GM19239 (cell line): Measurements from ENCODE around the gene TANGO2.
"Not testable (repeated sequence)": the region's sequence is repeated elsewhere in the genome, so short reads cannot be mapped to it uniquely, and the experiment has no call there.

Source experiments
- DNase-seq: peaks from one replicate; pipeline ENCODE4 v3.0.0; 2011; ENCODE audit warnings: low spot score; ENCODE audit not compliant: insufficient read length
- FAIRE-seq: peaks from 2 replicates; lab custom pipeline; 2011; peaks lifted over from hg19 to GRCh38; lab: Jason Lieb, UNC

TANGO2 gene

GRCh38 chr22:20060700-20061480 lies 40.0 kb downstream of the TANGO2 start:
- FAIRE-seq (no peak), DNase-seq (no peak)

GRCh38 chr22:20061481-20061861 lies 40.6 kb downstream of the TANGO2 start:
- DNase-seq (no peak), FAIRE-seq (no peak)

GRCh38 chr22:20062043-20062765 lies 41.3 kb downstream of the TANGO2 start:
- no peak for FAIRE-seq
- no peak for DNase-seq

GRCh38 chr22:20062766-20063083 lies 41.8 kb downstream of the TANGO2 start:
- DNase-seq (no peak), FAIRE-seq (no peak)

DNA sequence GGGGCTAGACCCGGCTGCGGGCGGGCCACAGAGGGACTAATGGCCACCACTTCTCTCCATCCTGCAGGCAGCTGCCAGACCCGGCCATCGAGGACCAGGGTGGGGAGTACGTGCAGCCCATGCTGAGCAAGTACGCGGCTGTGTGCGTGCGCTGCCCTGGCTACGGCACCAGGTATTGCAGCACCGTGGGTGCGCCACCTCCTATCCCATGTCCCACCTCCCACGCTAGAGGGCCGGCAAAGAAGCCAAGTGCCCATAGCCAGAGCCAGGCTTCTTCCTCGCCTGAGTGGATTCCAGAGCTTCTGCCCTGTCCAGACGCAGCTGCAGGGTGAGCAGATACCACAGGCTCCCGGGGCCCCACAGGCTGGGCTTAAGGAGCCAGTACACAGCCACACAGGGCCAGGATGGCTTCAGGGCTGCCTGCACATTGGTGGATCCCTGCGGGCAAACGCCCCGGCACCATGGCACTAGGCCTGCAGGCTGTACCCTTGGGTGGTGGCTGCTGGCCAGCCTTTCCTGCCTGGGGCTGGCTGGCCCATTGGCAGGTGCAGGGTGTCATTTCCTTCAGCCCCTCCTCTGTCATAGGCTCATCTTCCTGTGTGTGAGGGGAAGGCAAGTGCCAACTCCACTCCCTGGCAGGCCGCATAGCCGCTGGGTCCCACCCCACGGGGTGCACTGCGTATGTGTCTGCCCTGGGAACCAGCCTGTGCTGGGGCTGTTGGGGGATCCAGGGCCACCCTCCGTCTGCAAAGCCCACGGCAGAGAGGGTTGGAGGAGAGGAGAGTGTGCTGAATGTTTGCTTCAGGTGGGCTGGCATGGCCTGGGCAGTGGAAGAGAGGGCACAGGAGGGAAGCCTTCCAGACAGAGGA lies 42.6 kb downstream of the TANGO2 start:
- no peak for FAIRE-seq
- no peak for DNase-seq

DNA sequence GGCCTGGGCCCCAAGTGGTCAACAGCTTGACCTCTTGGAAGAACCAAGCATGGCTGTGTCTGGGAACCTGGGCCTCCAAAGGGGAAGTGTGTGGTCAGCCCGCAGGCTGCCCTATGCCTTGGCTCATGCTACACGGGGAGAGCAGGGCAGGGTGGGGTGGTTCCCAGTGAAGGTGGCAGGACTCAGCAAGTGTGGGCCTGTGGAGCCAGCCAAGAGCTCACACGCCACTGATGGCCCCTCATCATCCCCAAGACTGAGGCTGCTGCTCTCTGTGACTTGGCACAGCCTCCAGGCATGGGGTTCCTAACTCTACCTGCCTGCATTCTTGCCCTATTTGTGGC lies 43.2 kb downstream of the TANGO2 start:
- FAIRE-seq (no peak), DNase-seq (no peak)

DNA sequence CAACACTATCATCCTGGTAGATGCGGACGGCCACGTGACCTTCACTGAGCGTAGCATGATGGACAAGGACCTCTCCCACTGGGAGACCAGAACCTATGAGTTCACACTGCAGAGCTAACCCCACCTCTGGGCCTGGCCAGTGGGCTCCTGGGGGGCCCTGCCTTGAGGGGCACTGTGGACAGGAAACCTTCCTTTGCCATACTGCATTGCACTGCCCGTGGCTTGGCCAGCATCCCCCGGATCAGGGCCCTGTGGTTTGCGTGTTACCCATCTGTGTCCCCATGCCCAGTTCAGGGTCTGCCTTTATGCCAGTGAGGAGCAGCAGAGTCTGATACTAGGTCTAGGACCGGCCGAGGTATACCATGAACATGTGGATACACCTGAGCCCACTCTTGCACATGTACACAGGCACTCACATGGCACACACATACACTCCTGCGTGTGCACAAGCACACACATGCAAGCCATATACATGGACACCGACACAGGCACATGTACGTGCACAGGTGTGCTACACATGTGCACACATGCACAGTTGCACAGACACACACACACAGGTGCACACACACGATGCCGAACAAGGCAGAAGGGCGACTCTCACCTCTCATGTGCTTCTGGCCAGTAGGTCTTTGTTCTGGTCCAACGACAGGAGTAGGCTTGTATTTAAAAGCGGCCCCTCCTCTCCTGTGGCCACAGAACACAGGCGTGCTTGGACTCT lies 43.8 kb downstream of the TANGO2 start:
- no peak for DNase-seq
- FAIRE-seq = no peak

DNA sequence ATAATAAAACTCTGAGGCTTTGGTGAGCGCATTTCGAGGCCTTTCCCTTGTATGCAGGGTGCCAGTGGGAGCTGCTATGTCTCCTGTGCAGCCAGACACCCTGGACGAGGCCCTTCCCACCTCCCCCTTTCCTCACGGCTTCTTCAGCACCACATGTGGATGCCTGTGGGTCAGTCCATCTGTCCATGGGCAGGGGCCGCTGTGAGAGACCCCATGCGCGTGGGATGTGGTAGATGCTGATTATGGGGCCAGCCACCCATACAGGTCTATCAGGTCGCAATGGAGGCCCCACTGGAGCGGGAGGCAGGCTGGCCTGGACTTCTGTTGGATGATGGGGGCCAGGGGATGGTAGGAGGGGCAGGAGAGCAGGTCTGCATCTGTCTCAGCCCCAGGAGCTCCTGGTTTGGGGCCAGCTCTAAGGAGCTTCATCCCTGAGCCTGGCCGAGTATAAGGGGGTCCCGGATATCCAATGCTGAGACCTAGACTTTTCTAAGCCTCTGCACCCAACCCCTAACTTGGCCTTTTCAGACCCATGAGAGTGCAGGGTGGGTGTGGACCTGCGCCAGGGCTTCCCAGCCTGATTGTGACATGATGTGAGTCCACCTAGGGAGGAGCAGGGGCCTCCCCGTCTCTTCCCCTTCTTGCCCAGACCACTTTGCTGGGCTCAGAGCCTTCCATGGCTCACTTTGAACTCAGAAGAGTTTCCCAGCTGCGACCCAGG lies 45.1 kb downstream of the TANGO2 start:
- FAIRE-seq (no peak), DNase-seq (no peak)

DNA sequence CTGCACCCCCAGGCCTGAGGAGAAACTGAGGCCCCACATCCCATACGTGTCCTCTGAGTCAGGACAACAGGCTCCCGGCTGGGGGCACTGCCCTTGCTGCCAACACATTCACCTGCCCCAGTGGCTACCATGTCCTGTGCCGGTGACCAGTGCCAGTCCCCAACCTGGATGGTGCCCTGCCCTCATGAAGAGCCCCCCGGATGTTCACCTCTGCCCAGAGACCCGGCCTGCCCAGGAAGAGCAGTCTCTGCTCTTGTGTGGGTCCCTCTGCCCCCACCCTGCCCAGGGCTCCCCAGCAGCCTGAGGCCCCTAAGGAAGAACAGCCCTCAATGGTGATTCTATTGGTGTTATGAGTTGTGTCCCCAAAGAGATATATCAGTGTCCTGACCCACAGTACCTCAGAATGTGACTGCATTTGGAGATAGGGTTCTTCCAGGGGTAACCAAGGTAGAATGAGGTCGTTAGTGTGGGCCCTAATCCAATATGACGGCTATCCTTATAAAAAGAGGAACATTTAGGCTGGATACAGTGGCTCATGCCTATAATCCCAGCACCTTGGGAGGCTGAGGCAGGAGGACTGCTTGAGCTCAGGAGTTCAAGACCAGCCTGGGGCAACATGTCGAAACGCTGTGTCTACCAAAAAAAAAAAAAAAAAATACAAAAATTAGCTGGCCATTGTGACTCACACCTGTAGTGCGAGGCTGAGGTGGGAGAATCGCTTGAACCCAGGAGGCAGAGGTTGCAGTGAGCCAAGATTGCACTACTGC lies 45.9 kb downstream of the TANGO2 start:
- DNase-seq (no peak), FAIRE-seq (no peak)

DNA sequence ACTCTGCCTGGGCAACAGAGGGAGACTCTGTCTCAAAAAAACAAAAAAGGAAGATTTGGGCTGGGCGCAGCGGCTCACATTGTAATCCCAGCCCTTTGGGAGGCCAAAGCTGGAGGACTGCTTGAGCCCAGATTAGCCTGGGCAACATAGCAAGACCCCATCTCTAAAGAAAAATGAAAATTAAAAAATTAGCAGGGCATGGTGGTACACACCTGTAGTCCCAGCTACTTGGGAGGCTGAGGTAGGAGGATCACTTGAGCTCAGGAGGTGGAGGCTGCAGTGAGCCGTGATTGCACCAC lies 46.4 kb downstream of the TANGO2 start:
- DNase-seq, FAIRE-seq: not testable (repeated sequence)

DNA sequence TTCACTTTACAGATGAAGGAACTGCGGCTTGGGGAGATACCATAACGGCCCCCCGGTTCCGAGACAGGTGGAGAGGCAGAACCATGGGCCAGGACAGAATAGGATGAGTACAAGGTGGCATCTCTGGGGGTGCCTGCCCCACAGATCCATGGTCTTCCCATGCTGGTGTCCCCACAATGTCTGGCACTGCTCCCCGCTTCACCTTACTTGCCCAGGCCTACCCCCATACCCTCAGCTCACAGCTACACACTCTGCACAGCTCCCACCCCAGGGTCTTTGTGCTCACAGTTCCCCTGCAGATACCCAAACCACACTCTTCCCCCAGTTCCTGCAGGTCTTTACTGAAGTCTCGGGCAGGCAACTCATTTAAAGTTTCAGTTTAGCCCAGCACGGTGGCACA lies 47.7 kb downstream of the TANGO2 start:
- FAIRE-seq (no peak), DNase-seq (no peak)

DNA sequence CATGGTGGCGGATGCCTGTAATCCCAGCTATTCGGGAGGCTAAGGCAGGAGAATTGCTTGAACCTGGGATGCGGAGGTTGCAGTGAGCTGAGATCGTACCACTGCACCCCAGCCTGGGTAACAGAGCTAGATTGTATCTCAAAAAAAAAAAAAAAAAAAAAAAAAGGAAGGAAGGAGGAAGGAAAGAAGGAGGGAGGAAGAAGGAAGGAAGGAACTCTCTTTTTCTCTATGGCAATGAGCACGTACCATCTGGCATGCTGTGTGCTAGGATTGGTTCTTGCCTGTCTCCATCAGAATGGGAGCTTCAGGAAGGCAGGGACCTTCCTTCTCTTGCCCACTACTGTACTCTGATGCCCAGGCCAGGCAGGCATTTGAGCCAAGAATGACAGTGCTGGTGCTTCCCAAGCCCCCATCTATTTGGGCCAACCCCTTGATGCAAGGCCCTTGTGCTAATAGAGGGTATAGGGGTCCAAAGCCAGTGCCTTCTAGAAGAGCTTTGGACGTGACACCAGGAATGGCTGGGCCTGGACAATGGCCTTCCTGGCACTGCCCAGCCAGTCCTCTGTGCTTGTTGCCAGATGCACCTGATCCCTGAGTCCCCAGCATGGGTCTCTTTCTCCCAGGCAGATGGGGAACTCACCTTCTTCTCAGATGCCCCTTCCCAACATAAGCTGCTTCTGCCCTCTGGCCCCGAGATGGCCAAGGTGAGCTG lies 48.6 kb downstream of the TANGO2 start:
- DNase-seq (no peak), FAIRE-seq (no peak)

GRCh38 chr22:20071524-20071972 lies 50.6 kb downstream of the TANGO2 start:
- DNase-seq (no peak), FAIRE-seq (no peak)

DNA sequence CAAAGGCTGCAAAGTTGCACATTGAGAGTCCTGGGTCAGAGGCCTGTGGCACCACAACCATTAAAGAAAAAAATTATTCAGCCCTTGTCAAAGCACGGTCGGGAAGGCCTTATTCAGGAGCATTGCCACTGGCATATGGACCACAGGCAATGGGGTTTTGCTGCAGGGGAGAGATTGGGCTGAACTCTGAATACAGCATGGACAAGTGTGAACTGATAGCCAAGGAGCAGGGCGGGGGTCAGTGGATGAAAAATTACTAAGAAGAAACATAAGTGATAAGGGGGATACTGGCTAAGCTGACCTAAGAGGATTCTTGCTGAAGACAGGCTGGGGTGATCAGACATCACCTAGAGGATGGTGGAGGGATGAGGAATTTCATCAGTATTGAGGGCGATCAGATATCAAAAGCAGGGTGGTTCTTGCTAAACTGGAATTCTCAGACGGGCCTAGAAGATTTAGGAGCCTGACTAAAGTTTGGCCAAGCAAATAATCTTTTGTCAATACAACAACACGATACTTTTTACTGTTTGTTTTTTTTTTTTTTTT lies 55.8 kb downstream of the TANGO2 start:
- no peak for FAIRE-seq
- DNase-seq = no peak

DNA sequence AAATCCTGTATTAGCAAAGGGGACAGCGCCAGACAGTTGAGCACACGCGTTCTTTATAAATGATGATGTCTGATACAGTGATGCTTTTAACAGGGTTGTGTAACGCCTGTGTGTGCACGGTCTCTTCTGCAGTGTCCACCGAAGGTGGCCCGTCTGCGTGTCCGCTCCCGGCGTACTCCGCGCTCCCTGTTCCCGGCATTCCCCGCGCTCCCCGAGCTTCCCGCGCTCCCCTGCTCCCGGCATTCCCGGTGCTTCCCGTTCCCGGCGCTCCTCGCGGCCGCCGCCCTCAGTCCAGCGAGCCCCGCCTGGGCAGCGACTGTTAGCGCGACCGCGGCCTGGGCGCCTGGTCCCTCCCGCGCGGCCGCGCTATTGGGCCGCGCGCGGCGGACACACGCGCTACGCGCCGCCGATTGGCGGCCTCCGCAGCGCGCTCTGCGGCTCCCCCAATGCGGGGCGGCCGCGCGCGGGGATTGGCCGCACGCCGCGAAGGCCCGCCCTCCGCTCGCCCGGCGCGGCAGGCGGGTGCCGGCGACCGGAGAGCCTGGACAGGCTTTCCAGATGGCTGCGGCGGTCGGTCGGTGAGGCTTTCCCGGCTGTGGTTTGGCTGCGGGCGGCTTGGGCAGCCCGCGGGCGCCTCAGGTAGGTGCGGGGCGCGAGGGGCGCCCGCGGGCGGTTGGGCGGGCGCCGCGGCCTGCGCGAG lies 59.0 kb downstream of the TANGO2 start, which contains the start of gene DGCR8:
DGCR8 (plus strand) TSS at position 497 of the 700 bp plus-strand sequence. CDS start 5,723 bp downstream, outside the sequence.
- peak; percentile 99 for DNase-seq
- FAIRE-seq = peak; percentile 64

GRCh38 chr22:20080445-20080775 lies 59.5 kb downstream of the TANGO2 start:
- FAIRE-seq = no peak

DNA sequence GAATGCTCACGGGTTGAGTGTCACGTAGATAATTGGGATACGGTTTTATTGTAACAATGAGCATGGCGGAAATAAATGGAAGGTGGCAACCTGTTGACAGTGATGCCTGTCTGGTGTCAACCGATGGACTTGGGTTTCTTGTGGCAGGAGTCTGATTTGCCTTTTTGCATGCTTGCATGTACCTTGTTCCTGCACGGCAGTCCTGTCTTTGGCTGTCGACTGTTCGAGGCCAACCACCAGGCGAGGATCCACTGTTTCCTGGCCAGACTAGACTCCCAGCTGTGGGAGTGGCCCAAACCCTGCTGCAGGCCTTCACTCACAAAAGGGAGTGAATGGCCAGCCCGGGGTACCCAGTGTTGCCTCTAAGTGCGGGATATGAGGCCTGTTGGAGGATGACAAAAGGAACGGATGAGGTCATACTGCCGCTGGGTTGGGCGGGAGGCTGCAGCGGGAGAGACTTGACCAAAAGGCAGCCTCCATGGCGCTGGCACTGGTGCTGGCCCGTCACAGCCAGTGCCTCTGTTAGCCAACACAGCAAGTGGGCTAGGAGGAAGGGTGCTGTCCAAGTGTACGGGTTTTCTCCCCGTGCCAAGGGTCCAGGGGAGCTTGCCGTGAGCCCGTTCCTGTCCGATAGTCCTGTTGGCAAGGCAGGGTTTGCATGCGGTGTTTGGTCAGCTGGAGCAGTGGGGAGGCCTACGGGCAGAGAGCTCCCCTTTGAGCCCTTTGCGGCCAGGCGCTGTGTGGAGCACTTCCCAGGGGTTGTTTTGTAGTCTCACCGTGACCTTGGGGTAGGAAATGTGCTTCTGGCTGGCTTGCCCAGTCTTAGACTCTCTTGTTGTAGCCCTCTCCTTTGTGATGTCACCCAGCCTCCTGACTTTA lies 60.1 kb downstream of the TANGO2 start:
- DNase-seq (peak; percentile 30), FAIRE-seq (no peak)

More at GRCh38 chr22:20080445-20080775, 59.5 kb downstream of the TANGO2 start:
- DNase-seq = peak; percentile 86
